HCEC 1CT (cell line): ENCODE results near the gene DDX5.

Source experiments
- DNase-seq: peaks from one replicate; pipeline ENCODE4 v3.0.0-alpha.2; 2017

Gene DDX5

DNA sequence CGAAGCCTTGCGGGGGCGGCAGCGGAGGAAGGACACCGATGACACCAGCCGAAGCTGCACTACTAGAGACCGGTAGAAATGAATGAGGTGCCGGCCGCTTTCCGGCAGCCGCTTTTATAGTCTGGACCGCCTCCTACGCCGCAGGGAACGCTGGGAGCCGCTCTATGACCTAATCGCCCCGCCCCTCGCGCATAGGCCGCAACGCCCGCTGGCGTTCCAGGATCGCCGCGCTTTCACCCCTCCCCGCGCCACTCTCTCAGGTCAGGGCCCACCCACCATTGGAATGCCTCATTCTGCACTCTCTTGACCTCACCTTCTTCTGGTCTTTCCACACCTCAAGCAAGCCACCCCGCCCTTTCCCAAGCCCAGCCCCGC lies at the start of gene DDX5:
TSS of gene DDX5 (minus strand) at position 89 of the 375 bp plus-strand sequence. CDS start 170 bp downstream, outside the sequence.
- DNase-seq = no peak

DNA sequence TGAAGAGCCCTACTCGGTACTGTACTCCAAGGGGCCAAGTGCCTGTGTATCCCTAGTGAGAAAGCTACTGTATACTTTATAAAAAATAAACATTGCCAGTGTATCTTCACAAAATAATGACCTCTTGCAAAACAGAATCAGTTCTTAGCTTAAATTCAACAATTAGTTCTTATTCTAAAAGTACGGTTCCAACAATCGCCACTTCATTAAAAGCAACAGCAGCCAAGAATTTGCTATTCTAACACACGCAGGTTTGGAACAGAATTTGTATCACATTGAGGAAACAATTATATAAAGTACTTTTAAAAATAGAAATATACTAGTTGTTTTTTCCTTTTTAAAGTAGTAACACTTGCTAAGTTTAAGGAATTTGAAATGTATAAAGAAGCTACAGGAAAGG lies 49.2 kb upstream of the DDX5 start:
- no peak for DNase-seq

DNA sequence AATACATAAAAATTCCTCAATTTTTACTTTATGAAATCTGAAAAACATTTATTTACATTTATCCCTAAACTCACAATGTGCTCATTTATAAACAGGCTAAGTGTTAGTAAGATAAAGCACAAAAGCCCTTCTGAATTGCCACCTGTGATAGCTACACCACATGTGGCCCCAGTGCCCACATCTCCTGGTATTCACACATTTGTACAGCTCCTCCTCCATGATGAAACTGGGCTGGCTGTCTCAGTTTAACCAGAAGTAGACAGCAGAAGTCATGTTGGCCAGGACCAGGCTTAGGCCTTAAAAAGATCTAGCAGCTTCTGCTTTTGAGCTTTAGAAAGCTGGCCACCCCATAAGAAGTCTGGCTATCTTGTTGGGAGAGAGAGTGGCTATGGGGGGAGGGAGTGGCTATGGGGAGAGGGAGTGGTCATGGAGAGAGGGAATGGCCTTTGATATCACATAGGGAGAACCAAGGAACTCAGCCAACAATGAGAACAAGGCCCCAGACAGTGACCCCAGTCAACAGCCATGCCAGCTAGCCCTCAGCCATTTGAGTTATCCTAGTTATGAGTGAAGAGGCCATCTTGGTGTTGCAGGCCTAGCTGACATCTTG lies 48.0 kb upstream of the DDX5 start:
- DNase-seq = no peak

DNA sequence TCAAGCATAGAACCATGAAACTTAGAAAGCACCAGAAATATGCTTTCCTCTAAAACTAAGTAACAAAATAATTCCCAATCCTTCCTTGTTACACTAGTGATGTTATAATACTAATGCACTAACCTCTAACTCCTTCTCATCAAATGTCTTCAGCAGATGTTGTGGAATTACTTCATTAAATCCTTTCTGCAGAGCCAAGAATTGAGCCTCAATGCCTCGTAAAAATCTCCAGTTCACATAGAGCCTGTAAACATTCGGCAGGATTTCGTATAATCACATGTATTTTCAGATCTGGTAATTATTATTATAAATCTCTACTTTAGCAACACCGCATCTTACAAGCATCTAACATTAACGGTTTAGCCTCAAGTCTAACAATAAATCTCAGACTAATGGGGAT lies 45.4 kb upstream of the DDX5 start:
- DNase-seq = no peak

DNA sequence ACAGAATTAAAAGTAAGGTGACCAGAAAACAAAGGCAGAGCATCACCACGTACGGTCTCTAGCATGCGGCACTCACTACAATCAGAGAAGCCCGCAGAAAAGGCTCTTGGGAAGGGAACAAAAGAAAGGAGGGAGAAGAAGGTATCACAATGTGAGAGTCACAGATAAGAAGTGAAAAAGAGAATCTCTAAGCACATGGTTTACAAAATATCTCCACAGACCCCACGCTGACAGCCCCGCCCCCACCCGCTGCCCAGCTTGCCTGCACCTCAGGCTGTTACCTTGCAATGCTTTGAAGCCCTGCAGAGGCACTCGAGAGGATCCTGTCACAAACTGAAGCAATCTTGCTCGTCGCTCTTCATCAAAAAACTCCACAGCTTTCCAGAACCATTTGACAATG lies 41.2 kb upstream of the DDX5 start:
- DNase-seq = no peak

DNA sequence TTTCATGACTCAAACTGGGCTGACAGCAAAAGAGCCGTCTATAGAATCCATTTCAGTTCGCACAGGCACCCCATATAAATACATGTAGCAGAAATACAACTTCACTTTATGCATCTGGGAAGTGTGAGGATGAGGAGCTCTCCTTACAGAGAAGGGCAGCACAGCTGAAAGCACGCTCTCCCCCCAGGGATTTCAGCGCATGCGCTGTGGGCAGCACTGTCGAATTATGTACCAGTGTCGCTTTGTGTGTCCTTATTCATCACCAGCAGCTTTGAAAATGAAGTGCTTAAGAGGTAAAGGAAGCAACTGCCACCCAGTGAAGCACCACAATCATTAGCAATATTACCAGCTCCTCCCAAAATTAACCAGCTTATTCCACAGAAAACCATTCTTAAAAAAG lies 40.6 kb upstream of the DDX5 start:
- DNase-seq = no peak

DNA sequence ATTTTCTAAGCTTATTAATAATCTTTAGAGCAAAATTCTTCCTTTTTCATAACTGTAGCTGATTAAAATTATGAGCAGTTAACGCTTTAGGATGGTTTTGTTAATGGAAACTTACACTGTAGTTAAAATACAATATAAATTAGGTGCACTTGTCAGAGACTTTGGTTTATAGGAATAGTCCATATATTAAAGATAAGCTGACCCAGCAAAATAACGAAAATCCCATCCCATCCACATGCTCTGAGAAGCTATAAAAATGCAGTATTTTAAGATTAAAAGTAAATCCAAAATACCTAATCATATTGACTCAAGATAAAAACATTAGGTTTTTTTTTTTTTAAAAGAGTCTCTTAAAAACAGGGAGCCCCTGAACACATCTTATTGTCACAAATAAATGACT lies 38.7 kb upstream of the DDX5 start:
- DNase-seq = no peak

DNA sequence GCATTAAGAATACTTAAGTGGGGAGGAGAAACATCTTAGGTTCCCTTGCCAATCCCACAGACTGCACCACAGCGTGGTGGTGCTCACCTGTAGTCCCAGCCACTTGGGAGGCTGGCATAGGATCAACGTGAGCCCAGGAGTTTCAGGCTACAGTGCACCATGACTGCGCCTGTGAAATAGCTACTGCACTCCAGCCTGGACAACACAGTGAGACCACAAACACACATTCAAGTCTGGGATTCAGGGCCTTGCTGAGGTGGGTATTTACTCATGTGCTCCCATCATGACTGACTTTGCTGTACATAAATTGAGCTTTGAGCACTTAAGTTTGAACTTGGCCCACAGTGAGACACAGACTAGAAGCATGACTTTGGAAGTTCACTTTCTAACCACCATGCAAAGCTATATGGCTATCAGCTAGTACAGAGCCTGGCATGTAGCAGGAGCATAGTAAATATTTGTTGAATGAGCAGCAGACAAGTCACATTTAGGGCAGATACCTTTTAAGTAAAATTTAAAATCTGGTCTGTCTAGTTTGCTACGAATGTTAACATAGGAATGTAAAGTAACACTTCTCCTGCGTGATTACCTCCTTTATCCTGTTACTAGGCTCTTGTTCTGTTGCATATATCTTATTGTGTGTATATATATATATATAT lies 34.2 kb upstream of the DDX5 start:
- DNase-seq = no peak

DNA sequence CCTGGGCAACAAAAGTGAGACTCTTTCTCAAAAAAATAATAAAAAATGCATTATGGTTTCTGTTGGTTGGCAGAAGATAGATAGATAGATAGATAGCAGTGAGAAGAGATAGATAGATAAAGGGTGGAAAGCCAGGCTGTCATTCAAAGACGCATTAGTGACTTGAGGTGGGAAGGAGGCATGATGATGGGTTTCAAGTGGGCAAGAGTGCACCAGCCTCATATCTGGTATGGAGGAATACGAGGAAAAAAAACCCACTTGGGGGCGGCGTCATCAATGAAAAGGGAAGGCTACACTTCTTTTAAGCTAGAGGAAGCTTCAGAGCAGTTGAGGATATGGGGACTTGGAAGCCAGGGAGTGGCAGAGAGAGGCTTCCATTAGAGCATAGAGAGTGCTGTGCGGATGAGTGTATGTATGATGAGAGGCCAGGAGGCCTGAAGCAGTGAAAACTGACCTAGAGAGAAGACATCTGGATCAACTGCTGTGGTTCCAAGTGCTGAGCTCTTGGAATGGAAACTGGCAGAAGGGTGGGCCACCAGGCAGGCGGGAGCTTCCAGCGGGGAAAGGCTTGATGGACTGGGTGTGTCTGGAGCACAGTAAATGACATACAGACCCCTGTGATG lies 32.5 kb upstream of the DDX5 start:
- no peak for DNase-seq

DNA sequence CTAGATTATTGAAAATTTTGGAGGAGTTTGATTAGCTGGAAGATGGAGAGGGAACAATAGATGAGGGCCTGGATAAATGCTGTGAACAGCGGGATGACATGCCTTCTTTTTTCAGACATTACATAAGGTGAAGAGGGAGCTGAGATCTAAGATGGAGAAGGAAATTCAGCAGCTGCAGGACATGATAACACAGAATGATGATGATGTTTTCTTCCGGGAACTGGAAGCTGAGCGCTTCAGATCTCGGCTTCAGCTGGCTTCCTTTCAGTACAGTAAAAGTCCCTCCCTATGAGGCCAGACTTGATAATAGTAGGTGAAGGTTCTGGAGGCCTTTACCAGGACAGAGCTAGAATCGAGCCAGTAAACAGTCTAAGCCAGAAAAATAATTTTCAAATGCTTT lies 31.4 kb upstream of the DDX5 start:
- DNase-seq = no peak

DNA sequence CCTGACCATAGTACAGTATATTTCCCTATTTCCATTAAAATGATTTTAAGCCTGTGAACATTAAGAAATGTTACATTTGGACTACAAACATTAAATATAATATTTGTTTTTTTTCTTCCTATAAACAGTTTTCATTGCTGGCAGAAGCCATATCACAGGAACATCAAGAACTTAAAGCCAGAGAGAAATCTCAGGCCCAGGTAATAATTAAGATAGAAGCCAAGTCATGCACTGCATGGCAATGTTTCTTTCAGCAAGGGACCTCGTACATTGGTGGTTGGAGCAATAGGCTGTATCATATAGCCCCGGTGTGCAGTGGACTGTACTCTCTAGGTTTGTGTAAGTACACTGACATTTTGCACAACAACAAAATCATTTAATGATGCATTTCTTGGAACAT lies 30.8 kb upstream of the DDX5 start:
- no peak for DNase-seq

DNA sequence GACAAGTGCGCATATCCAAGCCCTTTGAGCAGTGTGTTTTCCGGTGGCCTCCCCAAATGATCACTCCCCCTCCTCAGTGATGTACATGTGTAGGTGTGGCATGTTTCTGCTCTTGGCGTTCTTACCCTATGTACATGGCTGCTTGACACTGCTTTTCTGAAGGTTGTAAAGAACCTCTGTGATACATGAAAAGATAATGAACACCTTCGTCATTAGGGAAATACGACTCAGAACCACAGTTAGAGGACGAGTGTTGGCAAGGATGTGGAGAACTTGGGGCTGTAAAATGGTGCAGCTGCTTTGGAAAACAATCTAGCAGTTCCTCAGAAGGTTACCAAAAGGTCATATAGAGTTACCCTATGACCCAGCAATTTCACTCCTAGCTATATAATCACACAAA lies 29.3 kb upstream of the DDX5 start:
- DNase-seq = no peak

DNA sequence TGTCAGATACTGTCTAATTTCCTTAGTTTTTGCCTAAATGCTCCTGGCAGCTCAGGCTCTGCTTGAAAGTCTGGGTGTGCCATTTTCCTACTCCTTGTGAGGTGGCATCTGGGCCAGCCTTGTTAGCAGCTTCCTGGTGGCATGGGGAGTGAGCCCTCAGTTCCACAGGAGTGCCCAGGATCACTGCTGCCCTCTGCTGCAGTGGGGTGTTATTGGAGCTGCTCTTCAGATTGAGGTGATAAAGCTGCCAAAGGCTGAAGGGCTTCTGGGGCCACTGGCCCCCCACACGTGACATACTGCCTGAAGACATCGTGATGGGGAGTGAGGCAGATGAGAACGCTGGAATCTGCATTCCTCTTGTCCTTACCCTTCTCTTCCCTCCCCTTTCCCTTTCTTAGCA lies 28.1 kb upstream of the DDX5 start:
- DNase-seq = no peak

DNA sequence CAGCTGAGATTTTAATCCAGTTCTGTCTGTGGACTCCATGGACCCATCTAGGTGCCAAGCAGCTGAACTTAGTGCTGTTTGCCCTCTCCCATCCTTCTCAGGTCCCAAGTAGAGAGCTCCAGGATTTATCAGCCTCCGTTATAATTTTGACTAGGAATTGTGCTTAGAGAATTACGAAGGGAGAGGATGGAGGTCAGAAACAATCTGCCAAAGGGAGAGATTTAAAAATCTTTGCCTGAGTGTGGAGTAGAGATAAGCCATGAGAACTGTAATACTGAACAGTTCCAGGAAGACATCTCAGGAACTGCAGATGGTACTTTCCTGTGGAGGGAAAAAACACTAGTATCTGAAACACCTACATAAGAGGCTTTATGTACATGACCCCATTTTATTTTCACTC lies 27.7 kb upstream of the DDX5 start:
- DNase-seq = no peak

DNA sequence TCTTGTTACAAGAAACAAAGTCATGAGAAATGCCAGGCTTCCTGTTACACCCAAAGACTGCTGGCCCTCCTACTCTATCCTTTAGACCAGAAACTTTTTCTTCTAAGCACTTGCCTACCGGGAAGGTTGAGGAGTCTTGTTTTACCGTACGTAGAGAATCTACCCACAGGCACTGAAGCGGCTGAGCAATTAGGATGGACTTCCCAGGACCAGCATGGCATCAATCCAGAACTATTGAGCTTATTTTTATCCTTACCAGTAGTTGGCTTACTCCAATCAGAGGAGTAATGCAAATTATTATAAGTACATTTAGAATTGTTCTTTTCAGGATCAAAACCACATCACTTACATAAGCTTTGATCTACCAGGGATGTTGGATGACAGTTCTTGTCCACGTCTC lies 26.3 kb upstream of the DDX5 start:
- no peak for DNase-seq

DNA sequence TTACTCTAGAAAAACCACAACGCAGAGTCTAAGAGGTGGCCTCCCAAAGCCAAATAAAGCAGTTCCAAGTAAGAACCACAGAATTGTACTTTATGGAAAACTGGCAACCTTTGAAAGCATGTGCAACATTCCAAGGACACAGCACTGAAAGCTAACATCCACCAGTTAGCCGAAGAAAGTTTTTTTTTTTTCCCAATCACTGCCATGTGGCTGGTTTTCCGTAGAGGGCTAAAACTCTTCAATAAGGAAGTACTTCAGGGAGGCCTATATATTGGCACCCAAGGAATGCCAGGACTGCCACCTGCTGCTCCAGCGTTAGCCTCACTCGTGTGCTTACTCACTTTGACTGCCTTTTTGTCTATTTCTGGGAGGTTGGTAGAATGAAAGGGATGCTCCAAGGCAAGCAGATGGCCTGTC lies 25.9 kb upstream of the DDX5 start:
- DNase-seq = no peak

DNA sequence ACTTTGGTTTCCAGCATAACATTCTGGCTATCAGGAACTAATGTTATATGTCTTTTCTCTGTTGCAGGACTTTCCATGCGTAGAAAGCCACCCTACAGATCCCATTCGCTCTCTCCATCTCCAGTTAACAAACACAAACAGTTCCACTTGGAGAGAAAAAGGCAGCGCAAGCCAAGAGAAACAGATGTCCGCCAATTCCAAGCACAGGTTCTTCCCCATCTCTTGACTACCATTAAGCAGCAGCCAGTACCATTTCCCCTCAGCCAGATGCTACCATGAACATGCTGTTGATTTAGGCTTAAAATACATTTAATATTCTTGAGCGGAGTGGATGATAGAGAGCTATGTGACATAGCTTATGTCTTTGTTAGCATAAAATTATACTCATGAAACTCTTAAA lies 23.1 kb upstream of the DDX5 start:
- no peak for DNase-seq

DNA sequence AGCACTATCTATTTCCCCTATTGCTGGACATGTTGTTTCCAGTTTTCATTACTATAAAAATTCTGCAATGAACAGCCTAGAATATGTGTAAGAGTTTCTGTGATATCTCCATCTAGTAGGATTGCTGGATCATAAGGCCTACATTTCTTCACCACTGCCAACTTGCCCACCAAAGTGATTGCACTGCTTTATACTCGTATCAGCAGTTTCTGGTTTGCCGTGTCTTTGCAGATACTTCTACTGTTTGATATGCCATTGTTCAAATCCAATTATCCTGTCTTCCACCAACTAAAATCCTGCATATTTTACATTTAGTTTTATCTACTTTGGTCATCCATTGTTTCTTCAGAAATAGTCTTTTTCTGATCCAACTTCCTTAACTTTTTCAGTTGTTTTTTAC lies 21.8 kb upstream of the DDX5 start:
- DNase-seq = no peak

DNA sequence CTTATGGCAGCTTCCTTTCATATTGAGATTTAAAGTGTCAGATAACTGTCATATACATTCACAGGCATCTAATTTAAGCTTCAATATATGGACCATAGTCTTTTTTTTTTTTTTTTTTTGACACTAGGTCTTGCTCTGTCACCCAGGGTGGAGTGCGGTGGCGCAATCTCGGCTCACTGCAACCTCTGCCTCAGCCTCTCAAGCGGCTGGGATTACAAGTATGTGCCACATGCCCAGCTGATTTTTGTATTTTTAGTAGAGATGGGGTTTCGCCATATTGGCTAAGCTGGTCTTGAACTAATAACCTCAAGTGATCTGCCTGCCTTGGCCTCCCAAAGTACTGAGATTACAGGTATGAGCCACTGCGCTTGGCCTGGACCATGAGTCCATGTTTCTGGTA lies 14.3 kb upstream of the DDX5 start:
- DNase-seq = no peak

DNA sequence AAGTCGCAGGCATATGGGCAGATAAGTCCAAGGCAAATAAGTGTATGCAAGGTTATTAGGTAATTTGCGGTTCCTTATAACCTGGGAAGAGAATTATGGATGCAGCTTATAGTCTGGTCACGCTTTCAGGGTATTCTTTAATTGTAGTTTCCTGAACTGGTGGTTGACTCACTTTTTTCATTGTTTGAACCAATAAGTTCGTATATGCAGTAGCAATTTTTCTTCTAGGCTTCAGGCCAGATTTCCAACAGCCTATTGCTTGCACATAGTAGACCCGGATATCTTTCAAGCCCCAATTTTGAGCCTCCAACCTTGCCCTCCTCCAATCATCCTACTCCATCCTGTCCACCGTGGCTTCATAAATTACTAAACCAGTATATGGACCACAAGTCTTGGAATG lies 13.5 kb upstream of the DDX5 start:
- DNase-seq = no peak

DNA sequence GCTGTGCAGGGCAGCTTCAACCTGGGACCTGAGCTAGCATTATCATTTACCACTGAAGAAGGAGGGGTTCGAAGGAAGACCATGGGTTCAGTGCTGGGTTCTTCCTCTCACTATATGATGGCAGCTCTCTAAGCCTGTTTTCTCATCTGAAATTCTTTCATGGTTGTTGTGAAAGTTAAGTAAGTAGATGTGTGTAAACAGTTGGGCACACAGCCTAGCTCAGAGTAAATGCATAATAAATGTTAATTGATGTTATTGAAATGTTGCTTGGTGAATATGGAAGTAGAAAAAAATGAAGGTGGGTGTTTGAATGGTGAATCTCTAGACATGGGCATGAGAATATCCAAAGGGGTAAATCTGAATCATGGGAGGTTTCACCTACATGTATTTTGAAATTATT lies 9.7 kb upstream of the DDX5 start:
- no peak for DNase-seq

DNA sequence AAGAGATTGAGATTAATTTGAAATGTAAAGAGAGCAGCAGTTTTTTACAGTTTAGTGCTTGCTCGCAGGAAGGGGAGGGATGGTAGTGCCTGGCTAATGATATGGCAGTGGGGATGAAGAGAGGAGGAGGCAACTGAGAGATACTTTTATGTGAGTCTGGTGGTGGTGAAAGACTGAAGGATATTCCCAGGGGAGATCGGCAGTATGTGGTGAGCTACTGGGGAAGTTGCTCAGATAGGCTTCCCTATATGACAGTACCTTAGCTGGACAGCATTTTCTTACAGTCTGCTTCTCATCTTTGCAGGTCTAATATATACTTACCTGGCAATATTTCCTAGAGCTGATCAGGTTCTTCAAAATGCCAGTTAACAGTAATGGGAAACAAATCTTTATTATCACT lies 9.3 kb upstream of the DDX5 start:
- no peak for DNase-seq

DNA sequence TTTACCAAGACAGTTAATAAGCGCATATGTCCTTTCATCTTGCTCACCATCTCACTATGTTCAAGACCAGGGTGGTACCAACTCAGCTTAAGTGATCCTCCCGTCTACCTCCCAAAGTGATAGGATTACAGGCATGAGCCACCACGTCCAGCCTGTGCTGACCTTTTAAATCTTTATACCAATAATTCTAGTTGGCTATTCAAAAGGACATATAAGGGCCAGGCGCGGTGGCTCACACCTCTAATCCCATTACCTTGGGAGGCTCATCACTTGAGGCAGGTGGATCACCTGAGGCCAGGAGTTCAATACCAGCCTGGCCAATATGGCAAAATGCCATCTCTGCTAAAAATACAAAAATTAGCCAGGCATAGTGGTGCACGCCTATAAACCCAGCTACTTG lies 3.1 kb upstream of the DDX5 start:
- no peak for DNase-seq

DNA sequence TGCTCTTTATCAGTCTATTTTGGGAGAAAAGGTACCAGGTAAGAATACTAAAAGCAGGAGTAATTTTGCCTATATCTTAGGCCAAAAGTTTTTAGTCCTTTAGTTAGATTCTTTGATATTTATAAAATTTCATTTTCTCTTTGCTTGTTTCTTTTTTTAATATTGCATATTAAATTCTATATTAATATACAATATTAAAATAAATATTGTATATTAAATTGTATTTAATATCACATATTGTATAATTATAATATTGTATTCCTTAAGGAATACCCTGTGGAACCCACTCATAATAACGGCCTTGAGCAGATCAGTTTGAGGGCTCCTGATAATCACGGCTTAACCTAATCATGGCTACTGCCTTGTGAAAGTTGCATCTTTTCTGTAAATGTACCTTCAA lies 2.6 kb upstream of the DDX5 start:
- no peak for DNase-seq

DNA sequence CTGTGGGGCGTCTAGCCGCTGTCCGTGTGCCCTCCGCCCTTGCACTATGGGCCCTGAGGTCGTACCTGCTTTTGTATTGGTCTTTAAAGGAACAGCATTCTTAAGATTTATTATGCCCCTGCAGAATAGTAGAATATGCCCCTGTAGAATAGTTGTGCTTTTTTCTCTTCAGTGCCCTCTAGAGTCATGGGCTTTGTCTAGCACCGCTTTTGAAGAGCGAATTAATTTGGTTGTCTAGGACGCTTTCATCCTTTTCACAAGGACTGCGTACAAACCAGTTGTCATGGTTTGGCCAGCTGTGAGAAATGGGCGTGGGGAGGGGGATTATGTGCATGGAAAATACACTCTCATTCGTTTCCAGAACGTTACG lies 1.3 kb upstream of the DDX5 start:
- DNase-seq = peak; percentile 74
